Neural cell (in vitro differentiated cells): ENCODE results near the gene TMEM63B. TPM values are rescaled to one million over a fixed set of nuclear protein-coding genes. Genes with fewer than 3 reads are reported as not detected.

Experiments
- H2AFZ ChIP-seq: fragments of 200-600, 300-800 bp; sonication (generic), shearing (Covaris generic); 2 replicates; pipeline ENCODE4 v1.6.0; 2014; ENCODE audit warnings: low read depth, mild to moderate bottlenecking, antibody characterized with exemption, low read length, moderate library complexity
- H3F3A ChIP-seq: fragments of 200-600 bp; shearing (Covaris generic); 2 replicates; pipeline ENCODE4 v1.6.1; 2016; ENCODE audit warnings: mild to moderate bottlenecking, moderate library complexity, mixed read lengths, antibody characterized with exemption, low read length; ENCODE audit not compliant: insufficient read depth, poor library complexity, severe bottlenecking
- H3K27ac ChIP-seq: fragments of 200-600, 300-800 bp; sonication (generic), shearing (Covaris generic); 2 replicates; pipeline ENCODE4 v1.5.1; 2014; ENCODE audit warnings: mild to moderate bottlenecking, low read length, moderate library complexity
- H3K27me3 ChIP-seq: fragments of 300-800, 200-600 bp; sonication (generic), shearing (Covaris generic); 2 replicates; pipeline ENCODE4 v1.6.0; 2014; ENCODE audit warnings: mild to moderate bottlenecking, low read depth, low read length, moderate library complexity; ENCODE audit not compliant: insufficient read depth
- H3K36me3 ChIP-seq: fragments of 300-800, 200-600 bp; sonication (generic), shearing (Covaris generic); 2 replicates; pipeline ENCODE4 v1.5.1; 2014; ENCODE audit warnings: mild to moderate bottlenecking, antibody characterized with exemption, low read length, moderate library complexity; ENCODE audit not compliant: insufficient read depth
- H3K4me2 ChIP-seq: fragments of 300-800, 200-600 bp; sonication (generic), shearing (Covaris generic); 2 replicates; pipeline ENCODE4 v1.6.0; 2014; ENCODE audit warnings: mild to moderate bottlenecking, low read length
- H3K4me3 ChIP-seq: fragments of 300-800, 200-600 bp; sonication (generic), shearing (Covaris generic); 2 replicates; pipeline ENCODE4 v1.5.1; 2014; ENCODE audit warnings: mild to moderate bottlenecking, low read length, moderate library complexity
- H3K79me2 ChIP-seq: fragments of 200-600 bp; shearing (Covaris generic); replicated peaks from 2 replicates; pipeline ENCODE4 v1.6.0; 2014; ENCODE audit warnings: mild to moderate bottlenecking, low read length, moderate library complexity; ENCODE audit not compliant: insufficient read depth
- H3K9ac ChIP-seq: fragments of 300-800, 200-600 bp; sonication (generic), shearing (Covaris generic); 2 replicates; pipeline ENCODE4 v1.6.1; 2016; ENCODE audit warnings: mild to moderate bottlenecking, low read length, mixed read lengths
- H3K9me2 ChIP-seq: fragments of 200-600 bp; shearing (Covaris generic); 2 replicates; pipeline ENCODE4 v1.6.1; 2016; ENCODE audit warnings: mild to moderate bottlenecking, low read length, mixed read lengths; ENCODE audit not compliant: insufficient read depth
- H3K9me3 ChIP-seq: fragments of 200-600, 300-800 bp; sonication (generic), shearing (Covaris generic); 2 replicates; pipeline ENCODE4 v1.6.1; 2016; ENCODE audit warnings: mild to moderate bottlenecking, mixed run types, low read length, moderate library complexity, mixed read lengths
- H4K20me1 ChIP-seq: fragments of 200-600 bp; shearing (Covaris generic); 2 replicates; pipeline ENCODE4 v1.6.1; 2016; ENCODE audit warnings: mild to moderate bottlenecking, mixed run types; ENCODE audit not compliant: insufficient read depth
- EP300 ChIP-seq: fragments of 450-650 bp; conservative IDR thresholded peaks from 2 replicates; pipeline ENCODE4 v1.6.1; 2014; ENCODE audit warnings: antibody characterized with exemption, mild to moderate bottlenecking, moderate library complexity; ENCODE audit not compliant: poor library complexity, severe bottlenecking
- EZH2 ChIP-seq: fragments of 200-600, 300-800 bp; shearing (Covaris generic), sonication (generic); IDR thresholded peaks from 2 replicates; pipeline ENCODE4 v1.6.1; 2014; ENCODE audit warnings: antibody characterized with exemption, low read length, borderline replicate concordance, mild to moderate bottlenecking; ENCODE audit not compliant: insufficient read depth, poor library complexity, severe bottlenecking
- MXI1 ChIP-seq: fragments of 450-650 bp; conservative IDR thresholded peaks from 2 replicates; pipeline ENCODE4 v1.6.1; 2014; ENCODE audit warnings: antibody characterized with exemption, mild to moderate bottlenecking; ENCODE audit not compliant: poor library complexity, severe bottlenecking
- POLR2AphosphoS5 ChIP-seq: IDR thresholded peaks from 2 replicates; pipeline ENCODE4 v1.6.1; 2012
- RAD21 ChIP-seq: fragments of 450-650 bp; conservative IDR thresholded peaks from 2 replicates; pipeline ENCODE4 v1.6.1; 2014; ENCODE audit warnings: antibody characterized with exemption, mild to moderate bottlenecking, moderate library complexity
- SMC3 ChIP-seq: fragments of 450-650 bp; conservative IDR thresholded peaks from 2 replicates; pipeline ENCODE4 v1.6.1; 2014; ENCODE audit warnings: antibody characterized with exemption, mild to moderate bottlenecking, moderate library complexity; ENCODE audit not compliant: poor library complexity
- TAF1 ChIP-seq: IDR thresholded peaks from 2 replicates; pipeline ENCODE4 v1.6.1; 2012; ENCODE audit warnings: low read depth
- polyA plus RNA-seq: library from polyadenylated mRNA; depleted of rRNA; stranded (reverse); fragments of >200 nt; gene quantifications from 2 replicates; pipeline ENCODE4 v1.2.3, GENCODE V29; 2014
- TF ChIP-seq, protein P1 (sequence below): IDR thresholded peaks from 2 replicates; pipeline ENCODE4 v1.6.1; 2012; ENCODE audit warnings: borderline replicate concordance
- TF ChIP-seq, protein P2 (sequence below): fragments of 450-650 bp; IDR thresholded peaks from 2 replicates; pipeline ENCODE4 v1.5.1; 2014; ENCODE audit warnings: antibody characterized with exemption, mild to moderate bottlenecking, moderate library complexity; ENCODE audit not compliant: poor library complexity, severe bottlenecking

Gene TMEM63B
- polyA plus RNA-seq, 1 donor from 2014 or later = 49.9 TPM

DNA sequence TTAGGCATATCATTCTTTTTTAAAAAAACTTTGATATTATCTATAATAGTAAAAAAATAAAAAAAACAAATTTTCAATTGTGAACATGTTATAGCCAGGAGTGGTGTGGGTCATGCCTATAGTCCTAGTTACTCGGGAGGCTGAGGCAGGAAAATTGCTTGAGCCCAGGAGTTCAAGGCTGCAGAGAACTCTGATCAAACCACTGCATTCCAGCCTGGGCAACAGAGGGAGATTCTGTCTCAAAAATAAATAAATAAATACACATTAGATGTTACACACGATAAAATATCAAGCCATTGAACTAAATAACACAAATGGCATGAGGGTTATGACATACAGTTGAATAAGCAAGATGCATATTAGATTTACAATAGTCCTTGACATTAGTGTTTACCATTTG is 61.5 kb downstream of the TMEM63B start:
- no peaks in the 10 kb centered on the region for H4K20me1 ChIP-seq
- no peaks in the 10 kb centered on the region for H3K27me3 ChIP-seq
- no peaks in the 10 kb centered on the region for H3K79me2 ChIP-seq
- no peaks in the 10 kb centered on the region for H3K9me3 ChIP-seq
- H3K9me2 ChIP-seq = no peaks in the 10 kb centered on the region
- no peak overlapping the region for H2AFZ ChIP-seq
- no peaks in the 10 kb centered on the region for H3K36me3 ChIP-seq
- H3K4me3 ChIP-seq = no peak overlapping the region
- H3K9ac ChIP-seq = no peak overlapping the region
- no peak overlapping the region for H3K4me2 ChIP-seq
- TF ChIP-seq, protein P1, sequence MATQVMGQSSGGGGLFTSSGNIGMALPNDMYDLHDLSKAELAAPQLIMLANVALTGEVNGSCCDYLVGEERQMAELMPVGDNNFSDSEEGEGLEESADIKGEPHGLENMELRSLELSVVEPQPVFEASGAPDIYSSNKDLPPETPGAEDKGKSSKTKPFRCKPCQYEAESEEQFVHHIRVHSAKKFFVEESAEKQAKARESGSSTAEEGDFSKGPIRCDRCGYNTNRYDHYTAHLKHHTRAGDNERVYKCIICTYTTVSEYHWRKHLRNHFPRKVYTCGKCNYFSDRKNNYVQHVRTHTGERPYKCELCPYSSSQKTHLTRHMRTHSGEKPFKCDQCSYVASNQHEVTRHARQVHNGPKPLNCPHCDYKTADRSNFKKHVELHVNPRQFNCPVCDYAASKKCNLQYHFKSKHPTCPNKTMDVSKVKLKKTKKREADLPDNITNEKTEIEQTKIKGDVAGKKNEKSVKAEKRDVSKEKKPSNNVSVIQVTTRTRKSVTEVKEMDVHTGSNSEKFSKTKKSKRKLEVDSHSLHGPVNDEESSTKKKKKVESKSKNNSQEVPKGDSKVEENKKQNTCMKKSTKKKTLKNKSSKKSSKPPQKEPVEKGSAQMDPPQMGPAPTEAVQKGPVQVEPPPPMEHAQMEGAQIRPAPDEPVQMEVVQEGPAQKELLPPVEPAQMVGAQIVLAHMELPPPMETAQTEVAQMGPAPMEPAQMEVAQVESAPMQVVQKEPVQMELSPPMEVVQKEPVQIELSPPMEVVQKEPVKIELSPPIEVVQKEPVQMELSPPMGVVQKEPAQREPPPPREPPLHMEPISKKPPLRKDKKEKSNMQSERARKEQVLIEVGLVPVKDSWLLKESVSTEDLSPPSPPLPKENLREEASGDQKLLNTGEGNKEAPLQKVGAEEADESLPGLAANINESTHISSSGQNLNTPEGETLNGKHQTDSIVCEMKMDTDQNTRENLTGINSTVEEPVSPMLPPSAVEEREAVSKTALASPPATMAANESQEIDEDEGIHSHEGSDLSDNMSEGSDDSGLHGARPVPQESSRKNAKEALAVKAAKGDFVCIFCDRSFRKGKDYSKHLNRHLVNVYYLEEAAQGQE = no peak
- TF ChIP-seq EP300 = no peak
- no peak overlapping the region for H3K27ac ChIP-seq
- H3F3A ChIP-seq = no peaks in the 10 kb centered on the region

GRCh38 chr6:44189257-44189656 is 61.9 kb downstream of the TMEM63B start:
- Histone ChIP-seq H3K4me3 (no peak overlapping the region), H3K9me2 (no peaks in the 10 kb centered on the region), H2AFZ (no peak overlapping the region), H3K4me2 (no peak overlapping the region), H3F3A (no peaks in the 10 kb centered on the region), H3K36me3 (no peaks in the 10 kb centered on the region), H4K20me1 (no peaks in the 10 kb centered on the region), H3K79me2 (no peaks in the 10 kb centered on the region), H3K9ac (no peak overlapping the region), H3K9me3 (no peaks in the 10 kb centered on the region), H3K27me3 (no peaks in the 10 kb centered on the region), H3K27ac (no peak overlapping the region)
- TF ChIP-seq POLR2AphosphoS5 = no peak
- TF ChIP-seq EP300 = no peak
- no peak for TF ChIP-seq SMC3
- TF ChIP-seq, protein P1 = no peak
- TF ChIP-seq, protein P2, sequence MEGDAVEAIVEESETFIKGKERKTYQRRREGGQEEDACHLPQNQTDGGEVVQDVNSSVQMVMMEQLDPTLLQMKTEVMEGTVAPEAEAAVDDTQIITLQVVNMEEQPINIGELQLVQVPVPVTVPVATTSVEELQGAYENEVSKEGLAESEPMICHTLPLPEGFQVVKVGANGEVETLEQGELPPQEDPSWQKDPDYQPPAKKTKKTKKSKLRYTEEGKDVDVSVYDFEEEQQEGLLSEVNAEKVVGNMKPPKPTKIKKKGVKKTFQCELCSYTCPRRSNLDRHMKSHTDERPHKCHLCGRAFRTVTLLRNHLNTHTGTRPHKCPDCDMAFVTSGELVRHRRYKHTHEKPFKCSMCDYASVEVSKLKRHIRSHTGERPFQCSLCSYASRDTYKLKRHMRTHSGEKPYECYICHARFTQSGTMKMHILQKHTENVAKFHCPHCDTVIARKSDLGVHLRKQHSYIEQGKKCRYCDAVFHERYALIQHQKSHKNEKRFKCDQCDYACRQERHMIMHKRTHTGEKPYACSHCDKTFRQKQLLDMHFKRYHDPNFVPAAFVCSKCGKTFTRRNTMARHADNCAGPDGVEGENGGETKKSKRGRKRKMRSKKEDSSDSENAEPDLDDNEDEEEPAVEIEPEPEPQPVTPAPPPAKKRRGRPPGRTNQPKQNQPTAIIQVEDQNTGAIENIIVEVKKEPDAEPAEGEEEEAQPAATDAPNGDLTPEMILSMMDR = no peak
- no peak for TF ChIP-seq EZH2
- TF ChIP-seq TAF1 = no peak
- TF ChIP-seq RAD21 = no peak
- no peak for TF ChIP-seq MXI1
